B cell (primary cell): ENCODE data around the gene DLGAP3. TPM values are rescaled to one million over a fixed set of nuclear protein-coding genes. Genes with fewer than 3 reads are reported as not detected.

Experiments used
- ATAC-seq: fragments of 200-7000 bp; cut with Tn5 transposase; one replicate; pipeline ENCODE4 v1.10.0; 2021; ENCODE audit warnings: low read depth, mild to moderate bottlenecking, moderate number of reproducible peaks, moderate library complexity
- CTCF ChIA-PET: fragments of 350-600 bp; sonication (Branson Sonifier 250); formaldehyde crosslinking; loops from one replicate; lab custom pipeline; 2021; ENCODE audit warnings: antibody characterized with exemption, inconsistent platforms; lab: Charles Lee
- POLR2A ChIA-PET: fragments of 350-600 bp; sonication (Branson Sonifier 250); formaldehyde crosslinking; loops from one replicate; lab custom pipeline; 2021; ENCODE audit warnings: antibody characterized with exemption; lab: Charles Lee
- DNase-seq: peaks from one replicate; pipeline ENCODE4 v3.0.0; 2013
- H2AFZ ChIP-seq: 2 replicates; pipeline ENCODE4 v1.6.1; 2012; ENCODE audit warnings: mild to moderate bottlenecking, low read depth, low read length; ENCODE audit not compliant: insufficient read depth, poor library complexity, severe bottlenecking
- H3K27ac ChIP-seq, 2 donors: 1 replicate in 1 of 2; 2 replicates in 1 of 2; pipeline ENCODE4 v1.5.1; 2012 to 2013; ENCODE audit warnings: low read length in 2 of 2, mild to moderate bottlenecking in 2 of 2, moderate library complexity in 1 of 2
- H3K27me3 ChIP-seq, 4 experiments: fragments of 200-600 bp in 1 of 4; sonication (generic) in 1 of 4; replicated peaks in 1 of 4; 1 replicate in 2 of 4; 2 replicates in 2 of 4; pipeline versions ENCODE4 v1.6.1 to v1.7.0; 2013 to 2016; ENCODE audit warnings: low read length in 3 of 4, mild to moderate bottlenecking in 2 of 4, mixed read lengths in 1 of 4, moderate library complexity in 1 of 4; ENCODE audit not compliant: insufficient read depth in 4 of 4, control insufficient read depth in 3 of 4; ENCODE audit errors: control extremely low read depth in 1 of 4
- H3K36me3 ChIP-seq, 2 experiments: replicated peaks in 1 of 2; 1 replicate in 1 of 2; 2 replicates in 1 of 2; pipeline versions ENCODE4 v1.6.1 to v1.7.1; 2013; ENCODE audit warnings: low read length in 1 of 2; ENCODE audit not compliant: insufficient read depth in 2 of 2, control insufficient read depth in 1 of 2; ENCODE audit errors: control extremely low read depth in 1 of 2, extremely low read depth in 1 of 2
- H3K4me1 ChIP-seq, 2 donors: fragments of 200-600 bp in 1 of 2; sonication (generic) in 1 of 2; 1 replicate in 1 of 2; 2 replicates in 1 of 2; pipeline versions ENCODE4 v1.5.1 to v1.6.1; 2013 to 2017; ENCODE audit warnings: low read length in 2 of 2; ENCODE audit not compliant: control insufficient read depth in 2 of 2, insufficient read depth in 2 of 2
- H3K4me2 ChIP-seq: replicated peaks from 2 replicates; pipeline ENCODE3; 2012; ENCODE audit warnings: mild to moderate bottlenecking, low read depth, low read length; ENCODE audit not compliant: poor library complexity, severe bottlenecking
- H3K4me3 ChIP-seq, 5 experiments: fragments of 200-600 bp in 1 of 5; sonication (generic) in 1 of 5; 1 replicate in 3 of 5; 2 replicates in 2 of 5; pipeline versions ENCODE4 v1.5.1 to v1.7.0; 2011 to 2016; ENCODE audit warnings: low read length in 4 of 5, mild to moderate bottlenecking in 4 of 5, low read depth in 2 of 5, control low read depth in 1 of 5, moderate library complexity in 1 of 5; ENCODE audit not compliant: insufficient read depth in 1 of 5; ENCODE audit errors: control extremely low read depth in 1 of 5, extremely low read depth in 1 of 5
- H3K79me2 ChIP-seq: fragments of 200-600 bp; sonication (generic); one replicate; pipeline ENCODE4 v1.6.0; 2016; ENCODE audit warnings: low read length; ENCODE audit not compliant: control insufficient read depth, insufficient read depth
- H3K9ac ChIP-seq: fragments of 200-600 bp; sonication (generic); 2 replicates; pipeline ENCODE4 v1.6.1; 2017; ENCODE audit warnings: mild to moderate bottlenecking, low read length, moderate library complexity
- H3K9me3 ChIP-seq, 3 donors: one replicate each; pipeline versions ENCODE4 v1.6.1 to v1.7.1; 2013; ENCODE audit warnings: low read length in 2 of 3; ENCODE audit not compliant: control insufficient read depth in 2 of 3, insufficient read depth in 1 of 3; ENCODE audit errors: control extremely low read depth in 1 of 3
- H4K20me1 ChIP-seq: 2 replicates; pipeline ENCODE4 v1.6.0; 2012; ENCODE audit warnings: mild to moderate bottlenecking, low read length; ENCODE audit not compliant: insufficient read depth, control insufficient read depth, poor library complexity, severe bottlenecking
- H3K27ac Mint-ChIP-seq: one replicate; pipeline ENCODE4 v1.8.0; 2021; ENCODE audit warnings: mixed read lengths
- H3K27me3 Mint-ChIP-seq: one replicate; pipeline ENCODE4 v1.8.0; 2021; ENCODE audit warnings: mixed read lengths
- H3K4me1 Mint-ChIP-seq: one replicate; pipeline ENCODE4 v1.8.0; 2021; ENCODE audit warnings: mixed read lengths
- H3K4me3 Mint-ChIP-seq: one replicate; pipeline ENCODE4 v1.8.0; 2021; ENCODE audit warnings: mixed read lengths
- H3K9me3 Mint-ChIP-seq: one replicate; pipeline ENCODE4 v1.8.0; 2022; ENCODE audit warnings: mixed read lengths; ENCODE audit not compliant: insufficient read depth
- EZH2 ChIP-seq: IDR thresholded peaks from 2 replicates; pipeline ENCODE4 v1.6.1; 2012; ENCODE audit warnings: borderline replicate concordance, low read depth, mild to moderate bottlenecking, moderate library complexity, low read length; ENCODE audit not compliant: insufficient read depth, poor library complexity, severe bottlenecking
- WGBS: methylation state at CpG from one replicate; pipeline ENCODE4 v1.1.5; 2013; ENCODE audit warnings: missing lambda C conversion rate; ENCODE audit not compliant: insufficient coverage; 5-methylcytosine and 5-hydroxymethylcytosine counted together
- intact Hi-C: fragments of 100-400 bp; cut with micrococcal nuclease; formaldehyde crosslinking; loops from one replicate; pipeline ENCODE4 v1.10.0; 2022
- polyA plus RNA-seq: library from polyadenylated mRNA; depleted of rRNA; stranded (reverse); fragments of >200 nt; gene quantifications from 2 replicates; pipeline ENCODE4 v1.2.3, GENCODE V29; 2012
- total RNA-seq, 2 donors: library from RNA; stranded (reverse); fragments of 120-200 nt in 1 of 2; gene quantifications; 1 replicate in 1 of 2; 2 replicates in 1 of 2; pipeline versions ENCODE4 v1.2.3 to v1.2.4, GENCODE V29; 2013 to 2022
- TF ChIP-seq, protein P1 (sequence below): fragments of 200-600 bp; IDR thresholded peaks from one replicate; pipeline ENCODE4 v1.8.0; 2022; ENCODE audit warnings: antibody characterized with exemption, mild to moderate bottlenecking

DLGAP3 gene
- total and polyA plus RNA-seq, 2 donors (not counting 1 experiment from before 2014, with no cell fraction given), result 2.3 to 2.4 TPM

DNA sequence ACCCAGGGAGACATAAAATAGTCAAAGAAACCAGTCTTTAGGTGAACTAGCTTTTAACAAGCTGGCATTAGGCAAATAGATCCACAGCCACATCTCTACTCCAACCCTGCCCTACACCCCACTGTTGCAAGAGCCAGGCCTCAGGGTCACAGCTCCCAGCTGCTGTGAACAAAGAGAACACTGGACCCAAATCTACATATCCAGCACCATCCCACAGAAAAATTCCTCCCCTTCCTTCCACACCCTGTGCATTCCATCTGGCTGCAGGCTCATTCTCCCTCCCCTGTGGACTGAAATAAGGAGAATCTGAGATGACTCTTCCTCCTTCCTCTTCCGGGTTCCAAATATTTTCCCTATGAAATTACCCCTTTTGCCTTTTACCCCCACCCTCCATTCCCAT lies 23.2 kb downstream of the DLGAP3 start:
- ATAC-seq (no peak), DNase-seq (no peak)
- Mint-ChIP-seq H3K9me3 (no peaks in the 10 kb centered on the region), H3K27me3 (peaks cover 7% of the 10 kb centered on the region), H3K27ac (no peak overlapping the region), H3K4me1 (no peaks in the 10 kb centered on the region), H3K4me3 (no peak overlapping the region)
- TF ChIP-seq, protein P1, sequence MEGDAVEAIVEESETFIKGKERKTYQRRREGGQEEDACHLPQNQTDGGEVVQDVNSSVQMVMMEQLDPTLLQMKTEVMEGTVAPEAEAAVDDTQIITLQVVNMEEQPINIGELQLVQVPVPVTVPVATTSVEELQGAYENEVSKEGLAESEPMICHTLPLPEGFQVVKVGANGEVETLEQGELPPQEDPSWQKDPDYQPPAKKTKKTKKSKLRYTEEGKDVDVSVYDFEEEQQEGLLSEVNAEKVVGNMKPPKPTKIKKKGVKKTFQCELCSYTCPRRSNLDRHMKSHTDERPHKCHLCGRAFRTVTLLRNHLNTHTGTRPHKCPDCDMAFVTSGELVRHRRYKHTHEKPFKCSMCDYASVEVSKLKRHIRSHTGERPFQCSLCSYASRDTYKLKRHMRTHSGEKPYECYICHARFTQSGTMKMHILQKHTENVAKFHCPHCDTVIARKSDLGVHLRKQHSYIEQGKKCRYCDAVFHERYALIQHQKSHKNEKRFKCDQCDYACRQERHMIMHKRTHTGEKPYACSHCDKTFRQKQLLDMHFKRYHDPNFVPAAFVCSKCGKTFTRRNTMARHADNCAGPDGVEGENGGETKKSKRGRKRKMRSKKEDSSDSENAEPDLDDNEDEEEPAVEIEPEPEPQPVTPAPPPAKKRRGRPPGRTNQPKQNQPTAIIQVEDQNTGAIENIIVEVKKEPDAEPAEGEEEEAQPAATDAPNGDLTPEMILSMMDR, result no peak
- TF ChIP-seq EZH2, result no peak
- Histone ChIP-seq H2AFZ (no peak overlapping the region), H3K4me1 (no peaks in the 10 kb centered on the region), H3K9me3 (no peaks in the 10 kb centered on the region), H3K9ac (no peak overlapping the region), H3K27me3 (no peaks in the 10 kb centered on the region), H4K20me1 (no peaks in the 10 kb centered on the region), H3K4me3 (no peak overlapping the region), H3K79me2 (no peaks in the 10 kb centered on the region), H3K27ac (no peak overlapping the region), H3K4me2 (no peak overlapping the region), H3K36me3 (no peaks in the 10 kb centered on the region)
- no CpG with 5 or more reads among the region's 1 CpG for WGBS
- ChIA-PET CTCF (no interaction called here), POLR2A (no interaction called here)
- intact Hi-C loops, result no loop called here

DNA sequence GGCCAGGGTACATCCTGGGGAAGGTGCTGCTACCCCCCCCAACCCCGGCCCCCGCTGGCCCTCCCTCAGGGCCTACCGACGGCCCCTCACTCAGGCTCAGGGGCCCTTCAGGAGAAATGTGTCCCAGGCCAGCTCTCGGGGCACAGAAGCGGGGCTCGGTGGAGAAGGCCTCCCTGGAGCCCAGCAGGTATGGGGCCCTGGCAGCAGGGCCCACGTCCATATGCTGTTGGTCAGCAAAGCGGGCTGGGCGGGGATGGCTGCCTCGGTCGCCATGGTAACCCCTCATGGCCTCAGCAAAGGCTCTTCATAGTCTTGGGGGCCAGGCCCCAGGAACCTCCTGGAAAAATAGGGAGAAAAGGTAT lies 24.4 kb downstream of the DLGAP3 start:
- Histone ChIP-seq H3K9me3 (no peaks in the 10 kb centered on the region), H3K36me3 (no peaks in the 10 kb centered on the region), H3K4me3 (no peak overlapping the region), H3K27ac (no peak overlapping the region), H4K20me1 (no peaks in the 10 kb centered on the region), H3K4me2 (no peak overlapping the region), H3K79me2 (no peaks in the 10 kb centered on the region), H2AFZ (no peak overlapping the region), H3K27me3 (no peaks in the 10 kb centered on the region), H3K9ac (no peak overlapping the region), H3K4me1 (no peaks in the 10 kb centered on the region)
- Mint-ChIP-seq H3K27ac (no peak overlapping the region), H3K9me3 (no peaks in the 10 kb centered on the region), H3K4me3 (no peak overlapping the region), H3K4me1 (no peaks in the 10 kb centered on the region), H3K27me3 (peaks cover 10% of the 10 kb centered on the region)
- intact Hi-C loops, result no loop called here
- 90% methylated on average over 8 of the region's 12 CpGs for WGBS
- ChIA-PET POLR2A (no interaction called here), CTCF (no interaction called here)
- DNase-seq (no peak), ATAC-seq (no peak)
- TF ChIP-seq, protein P1, result no peak
- TF ChIP-seq EZH2, result no peak
